Stimulated activated CD8-positive, alpha-beta memory T cell treated with anti-CD3 and anti-CD28 coated beads, Interleukin-7, amount 100 ng/mL, for 24 hours (primary cell): ENCODE measurements around the gene FXR2.
A peak's percentile ranks its signal among the peaks of the same experiment; 100 is the strongest.

Experiments
- DNase-seq: peaks from one replicate; pipeline ENCODE4 v3.0.0-alpha.2; 2020; ENCODE audit warnings: low read depth

FXR2 gene

DNA sequence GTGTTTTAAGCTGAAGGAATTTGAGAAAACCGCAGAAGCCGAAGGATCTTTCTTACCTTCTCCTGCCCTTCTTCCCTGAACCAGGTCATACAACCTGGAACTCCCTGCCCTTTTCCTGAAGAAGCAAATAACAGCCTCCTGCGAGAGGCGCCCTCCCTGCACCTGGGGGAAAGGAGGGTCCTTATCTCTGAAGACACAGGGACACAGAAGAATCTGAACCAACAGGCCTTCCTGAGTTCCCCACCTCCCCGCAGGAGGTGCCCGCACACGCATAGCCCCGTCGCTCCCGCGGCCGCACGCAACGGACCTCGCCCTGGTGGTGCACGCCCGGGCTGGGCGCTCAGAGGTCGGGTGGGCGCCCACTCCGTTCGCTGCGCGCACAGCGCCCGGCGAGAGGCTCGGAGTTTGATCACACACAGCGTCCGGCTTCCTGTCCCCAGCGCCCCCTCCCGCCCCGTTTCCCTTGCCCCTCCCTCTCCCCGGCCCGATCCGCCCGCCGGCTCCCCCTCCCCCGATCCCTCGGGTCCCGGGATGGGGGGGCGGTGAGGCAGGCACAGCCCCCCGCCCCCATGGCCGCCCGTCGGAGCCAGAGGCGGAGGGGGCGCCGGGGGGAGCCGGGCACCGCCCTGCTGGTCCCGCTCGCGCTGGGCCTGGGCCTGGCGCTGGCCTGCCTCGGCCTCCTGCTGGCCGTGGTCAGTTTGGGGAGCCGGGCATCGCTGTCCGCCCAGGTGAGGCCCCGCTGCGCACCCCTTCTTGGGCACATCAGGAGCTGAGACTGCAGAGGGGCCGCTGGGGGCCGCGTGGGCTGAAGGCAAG lies 65.9 kb downstream of the FXR2 start, which contains the start of gene TNFSF12:
TSS of gene TNFSF12 (plus strand) at position 474 of the 816 bp plus-strand sequence. CDS start at position 570, 96 bp downstream.
- DNase-seq: peak; percentile 38

GRCh38 chr17:7544911-7545310 lies 69.8 kb downstream of the FXR2 start:
- no peak for DNase-seq
